HL-60 (cell line): ENCODE measurements around the gene ABCC5.
"Not testable (repeated sequence)": the region's sequence is repeated elsewhere in the genome, so short reads cannot be mapped to it uniquely, and the experiment has no call there.

Experiments used
- DNase-seq, 2 experiments: peaks; one replicate each; pipeline ENCODE4 v3.0.0-alpha.2; 2010 to 2020; ENCODE audit warnings: low read depth in 1 of 2, low spot score in 1 of 2
- H3K27ac ChIP-seq: fragments of 250-450 bp; sonication (Bioruptor Pico); replicated peaks from 2 replicates; pipeline ENCODE4 v1.5.1; 2020; ENCODE audit warnings: mild to moderate bottlenecking, moderate library complexity
- H3K27me3 ChIP-seq: fragments of 250-450 bp; sonication (Bioruptor Pico); 2 replicates; pipeline ENCODE4 v1.5.1; 2021; ENCODE audit warnings: mild to moderate bottlenecking, moderate library complexity; ENCODE audit not compliant: insufficient read depth, poor library complexity, severe bottlenecking
- H3K4me3 ChIP-seq: replicated peaks from 2 replicates; pipeline ENCODE4 v1.5.1; 2011; ENCODE audit warnings: mild to moderate bottlenecking, control low read depth, low read length; ENCODE audit not compliant: insufficient read depth
- GABPA ChIP-seq: IDR thresholded peaks from 2 replicates; pipeline ENCODE4 v1.6.1; 2012; ENCODE audit warnings: low read depth
- POLR2AphosphoS5 ChIP-seq: IDR thresholded peaks from 2 replicates; pipeline ENCODE4 v1.6.1; 2012; ENCODE audit warnings: low read depth
- SPI1 ChIP-seq: IDR thresholded peaks from 2 replicates; pipeline ENCODE4 v1.6.1; 2012; ENCODE audit warnings: low read depth, mild to moderate bottlenecking, borderline replicate concordance
- TF ChIP-seq, protein P1 (sequence below): IDR thresholded peaks from 2 replicates; pipeline ENCODE4 v1.6.1; 2012; ENCODE audit warnings: low read depth; ENCODE audit not compliant: insufficient replicate concordance
- TF ChIP-seq, protein P2 (sequence below): IDR thresholded peaks from one replicate; pipeline ENCODE4 v1.5.1; 2011; ENCODE audit warnings: low read length, control low read depth, inconsistent platforms; ENCODE audit not compliant: insufficient read depth

Gene ABCC5

DNA sequence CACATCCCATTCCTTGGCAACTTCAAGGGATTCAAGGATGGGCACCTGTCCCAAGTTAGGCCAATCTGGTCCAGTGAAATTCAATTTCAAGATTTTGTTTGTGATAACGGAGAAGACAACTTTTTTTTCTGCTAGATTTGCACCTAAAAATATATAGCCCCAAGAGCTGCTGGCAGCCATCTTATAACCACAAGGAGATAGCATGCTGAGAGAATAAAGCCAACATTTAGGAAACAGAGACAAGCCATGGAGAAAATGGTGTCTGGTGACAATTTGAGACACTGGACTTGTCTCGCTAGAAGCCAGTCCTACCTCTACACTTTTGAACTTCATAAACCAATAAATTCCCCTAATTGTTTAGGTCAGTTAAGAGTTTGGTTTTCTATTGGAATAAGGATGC lies 138.4 kb downstream of the ABCC5 start:
- Histone ChIP-seq H3K27me3 (no peaks in the 10 kb centered on the region), H3K4me3 (no peak overlapping the region), H3K27ac (peak overlapping the region; percentile 91)
- TF ChIP-seq POLR2AphosphoS5 = no peak
- TF ChIP-seq, protein P1, sequence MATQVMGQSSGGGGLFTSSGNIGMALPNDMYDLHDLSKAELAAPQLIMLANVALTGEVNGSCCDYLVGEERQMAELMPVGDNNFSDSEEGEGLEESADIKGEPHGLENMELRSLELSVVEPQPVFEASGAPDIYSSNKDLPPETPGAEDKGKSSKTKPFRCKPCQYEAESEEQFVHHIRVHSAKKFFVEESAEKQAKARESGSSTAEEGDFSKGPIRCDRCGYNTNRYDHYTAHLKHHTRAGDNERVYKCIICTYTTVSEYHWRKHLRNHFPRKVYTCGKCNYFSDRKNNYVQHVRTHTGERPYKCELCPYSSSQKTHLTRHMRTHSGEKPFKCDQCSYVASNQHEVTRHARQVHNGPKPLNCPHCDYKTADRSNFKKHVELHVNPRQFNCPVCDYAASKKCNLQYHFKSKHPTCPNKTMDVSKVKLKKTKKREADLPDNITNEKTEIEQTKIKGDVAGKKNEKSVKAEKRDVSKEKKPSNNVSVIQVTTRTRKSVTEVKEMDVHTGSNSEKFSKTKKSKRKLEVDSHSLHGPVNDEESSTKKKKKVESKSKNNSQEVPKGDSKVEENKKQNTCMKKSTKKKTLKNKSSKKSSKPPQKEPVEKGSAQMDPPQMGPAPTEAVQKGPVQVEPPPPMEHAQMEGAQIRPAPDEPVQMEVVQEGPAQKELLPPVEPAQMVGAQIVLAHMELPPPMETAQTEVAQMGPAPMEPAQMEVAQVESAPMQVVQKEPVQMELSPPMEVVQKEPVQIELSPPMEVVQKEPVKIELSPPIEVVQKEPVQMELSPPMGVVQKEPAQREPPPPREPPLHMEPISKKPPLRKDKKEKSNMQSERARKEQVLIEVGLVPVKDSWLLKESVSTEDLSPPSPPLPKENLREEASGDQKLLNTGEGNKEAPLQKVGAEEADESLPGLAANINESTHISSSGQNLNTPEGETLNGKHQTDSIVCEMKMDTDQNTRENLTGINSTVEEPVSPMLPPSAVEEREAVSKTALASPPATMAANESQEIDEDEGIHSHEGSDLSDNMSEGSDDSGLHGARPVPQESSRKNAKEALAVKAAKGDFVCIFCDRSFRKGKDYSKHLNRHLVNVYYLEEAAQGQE = no peak
- TF ChIP-seq, protein P2, sequence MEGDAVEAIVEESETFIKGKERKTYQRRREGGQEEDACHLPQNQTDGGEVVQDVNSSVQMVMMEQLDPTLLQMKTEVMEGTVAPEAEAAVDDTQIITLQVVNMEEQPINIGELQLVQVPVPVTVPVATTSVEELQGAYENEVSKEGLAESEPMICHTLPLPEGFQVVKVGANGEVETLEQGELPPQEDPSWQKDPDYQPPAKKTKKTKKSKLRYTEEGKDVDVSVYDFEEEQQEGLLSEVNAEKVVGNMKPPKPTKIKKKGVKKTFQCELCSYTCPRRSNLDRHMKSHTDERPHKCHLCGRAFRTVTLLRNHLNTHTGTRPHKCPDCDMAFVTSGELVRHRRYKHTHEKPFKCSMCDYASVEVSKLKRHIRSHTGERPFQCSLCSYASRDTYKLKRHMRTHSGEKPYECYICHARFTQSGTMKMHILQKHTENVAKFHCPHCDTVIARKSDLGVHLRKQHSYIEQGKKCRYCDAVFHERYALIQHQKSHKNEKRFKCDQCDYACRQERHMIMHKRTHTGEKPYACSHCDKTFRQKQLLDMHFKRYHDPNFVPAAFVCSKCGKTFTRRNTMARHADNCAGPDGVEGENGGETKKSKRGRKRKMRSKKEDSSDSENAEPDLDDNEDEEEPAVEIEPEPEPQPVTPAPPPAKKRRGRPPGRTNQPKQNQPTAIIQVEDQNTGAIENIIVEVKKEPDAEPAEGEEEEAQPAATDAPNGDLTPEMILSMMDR = no peak
- no peak for TF ChIP-seq GABPA
- no peak for TF ChIP-seq SPI1
- DNase-seq = no peak

DNA sequence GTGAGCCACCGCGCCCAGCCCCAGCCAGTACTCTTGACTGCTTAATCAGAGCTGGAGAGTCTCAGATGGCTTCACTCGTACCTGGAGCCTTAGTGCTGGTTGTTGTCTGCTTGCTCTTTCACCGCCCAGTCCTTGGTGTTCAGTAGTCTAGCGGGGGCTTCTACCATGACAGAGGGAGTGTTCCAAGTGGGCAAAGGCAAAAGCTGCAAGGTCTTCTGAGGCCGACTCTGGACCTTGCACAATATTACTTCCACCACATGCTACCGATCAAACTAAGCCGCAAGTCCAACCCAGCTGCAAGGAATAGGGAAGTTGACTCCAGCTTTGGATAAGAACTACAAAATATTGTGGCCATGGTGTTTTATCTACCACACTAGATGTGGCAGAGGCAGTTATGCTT lies 139.6 kb downstream of the ABCC5 start:
- DNase-seq = peak; percentile 94 to 98
- Histone ChIP-seq H3K4me3 (no peak overlapping the region), H3K27me3 (no peaks in the 10 kb centered on the region), H3K27ac (peak overlapping the region; percentile 91)
- TF ChIP-seq, protein P1 = no peak
- TF ChIP-seq GABPA (no peak), SPI1 (peak; percentile 72; the same call in 1 of the 2 replicates), POLR2AphosphoS5 (peak; percentile 94)
- TF ChIP-seq, protein P2 = no peak

DNA sequence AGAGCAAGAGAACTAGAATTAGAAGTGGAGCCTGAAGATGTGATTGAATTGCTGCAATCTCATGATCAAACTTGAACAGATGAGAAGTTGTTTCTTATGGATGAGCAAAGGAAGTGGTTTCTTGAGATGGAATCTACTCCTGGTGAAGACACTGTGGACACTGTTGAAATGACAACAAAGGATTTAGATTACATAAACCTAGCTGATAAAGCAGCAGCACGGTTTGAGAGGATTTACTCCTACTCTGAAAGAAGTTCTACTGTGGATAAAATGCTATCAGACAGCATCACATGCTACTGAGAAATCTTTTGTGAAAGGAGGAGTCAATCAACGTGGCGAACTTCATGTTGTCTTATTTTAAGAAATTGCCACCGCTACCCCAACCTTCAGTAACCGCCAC lies 140.5 kb downstream of the ABCC5 start:
- peak overlapping the region; percentile 11; the same call in 1 of the 2 replicates for H3K4me3 ChIP-seq
- peak overlapping the region; percentile 91 for H3K27ac ChIP-seq
- peak in 1 of 2 experiments; percentile 48 for DNase-seq
- not testable (repeated sequence) for H3K27me3 ChIP-seq

DNA sequence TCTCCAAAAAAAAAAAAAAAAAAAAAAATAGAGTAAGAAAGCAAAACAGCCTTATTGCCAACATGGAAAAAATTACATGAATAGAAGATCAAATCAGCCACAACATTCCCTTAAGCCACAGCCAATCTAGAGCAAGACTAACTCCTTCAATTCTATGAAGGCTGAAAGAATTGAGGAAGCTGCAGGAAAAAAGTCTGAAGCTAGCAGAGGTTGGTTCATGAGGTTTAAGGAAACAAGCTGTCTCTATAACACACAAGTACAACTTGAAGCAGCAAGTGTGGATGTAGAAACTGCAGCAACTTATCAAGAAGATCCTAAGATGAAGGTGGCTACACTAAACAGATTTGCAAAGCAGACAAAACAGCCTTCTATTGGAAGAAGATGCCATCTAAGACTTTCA lies 142.3 kb downstream of the ABCC5 start:
- H3K27ac ChIP-seq = peak overlapping the region; percentile 91
- no peaks in the 10 kb centered on the region for H3K27me3 ChIP-seq
- peak in 1 of 2 experiments; percentile 60 for DNase-seq
- H3K4me3 ChIP-seq = no peak overlapping the region
- TF ChIP-seq, protein P1 = no peak
- TF ChIP-seq, protein P2 = no peak
- TF ChIP-seq SPI1 = peak; percentile 43; the same call in 1 of the 2 replicates
- no peak for TF ChIP-seq GABPA
- no peak for TF ChIP-seq POLR2AphosphoS5
